ENCODE measurements around the gene SALL1.

The SALL1 gene

DNA sequence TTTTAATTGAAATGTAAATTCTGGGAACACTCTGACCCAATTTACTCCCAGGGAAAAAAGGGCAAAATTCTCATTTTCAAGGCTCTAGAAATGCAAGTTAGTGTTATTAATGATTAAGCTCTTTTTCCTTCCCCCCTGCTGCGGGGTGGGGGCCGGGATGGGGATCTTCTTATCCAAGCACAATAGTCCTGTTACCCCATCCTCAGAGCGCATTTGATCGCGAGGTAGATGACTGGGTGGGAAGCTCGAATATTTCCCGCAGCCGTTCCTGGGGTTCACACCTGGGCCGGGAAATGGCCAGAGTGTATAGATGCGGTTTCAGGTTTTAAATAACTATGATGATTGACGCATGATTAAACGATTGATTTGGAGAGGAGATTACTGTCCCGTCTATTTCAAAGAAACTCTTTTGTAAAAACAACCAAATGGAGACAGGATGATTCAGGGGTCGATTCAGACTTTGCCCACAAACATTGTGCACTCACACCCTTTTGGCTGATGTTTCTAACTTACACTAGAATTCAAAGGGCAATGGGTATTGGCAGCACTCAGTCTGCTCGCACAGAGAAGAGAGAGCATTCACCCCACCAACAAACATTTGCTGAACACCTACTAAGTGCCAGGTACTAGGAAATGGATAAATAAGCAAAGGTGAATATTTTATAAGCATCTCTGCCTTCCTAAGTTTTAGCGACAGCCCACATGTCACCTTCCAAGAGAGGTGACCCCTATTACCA is 55.0 kb downstream of the SALL1 start:
- no peak for DNase-seq (ENCODE audit: insufficient read length, low spot score)
- no peak for TF ChIP-seq POLR2A (IDR thresholded peaks at IDR 0.05; ENCODE audit: low read depth, low read length)
- FAIRE-seq, result no peak

- FAIRE-seq (no peak), DNase-seq (ENCODE audit: insufficient read length, low spot score) (no peak)
- no peak for TF ChIP-seq POLR2A (IDR thresholded peaks at IDR 0.05; ENCODE audit: low read depth, low read length)
Measured at GRCh38 chr16:51095084-51095881, 55.8 kb downstream of the SALL1 start.

DNA sequence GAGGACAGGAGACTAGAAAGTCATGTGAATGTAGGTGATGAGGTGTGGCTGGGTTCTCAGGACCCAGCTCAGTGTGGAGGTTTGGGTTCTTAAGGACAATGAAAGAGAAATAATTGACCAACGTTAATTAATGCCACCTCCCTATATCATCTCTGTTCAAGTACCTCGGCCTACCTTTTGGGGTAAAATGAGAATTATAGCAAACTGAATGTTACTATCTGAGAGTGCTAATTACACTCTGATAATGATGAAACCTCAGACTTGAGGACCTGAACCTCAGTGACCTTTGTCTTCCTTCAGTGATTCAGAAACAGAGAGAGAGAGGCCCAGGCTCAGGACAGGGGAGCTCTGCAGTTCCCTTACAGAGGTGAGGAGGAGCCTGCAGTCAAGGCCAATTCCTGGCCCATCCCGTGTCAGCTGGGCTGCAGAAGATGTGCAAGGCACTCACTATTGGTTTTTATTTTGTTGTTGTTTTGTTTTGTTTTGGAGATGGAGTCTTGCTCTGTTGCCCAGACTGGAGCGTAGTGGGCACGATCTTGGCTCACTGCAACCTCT is 57.3 kb downstream of the SALL1 start:
- no peak for TF ChIP-seq POLR2A (IDR thresholded peaks at IDR 0.05; ENCODE audit: low read depth, low read length)
- DNase-seq (ENCODE audit: insufficient read length, low spot score) (no peak), FAIRE-seq (no peak)
